CD4-positive, alpha-beta T cell treated with Interferon alpha-2 for 1 hour (primary cell): Measurements from ENCODE around the gene CD109.

ENCODE experiments used
- DNase-seq, 2 donors: peaks; one replicate each; pipeline ENCODE4 v3.0.0-alpha.2; 2020 to 2022

CD109 gene

GRCh38 chr6:73731285-73731684, 35.3 kb downstream of the CD109 start:
- DNase-seq, result no peak

GRCh38 chr6:73732845-73733675, 37.1 kb downstream of the CD109 start:
- peak; percentile 63 to 70 for DNase-seq

GRCh38 chr6:73733791-73734190, 37.8 kb downstream of the CD109 start:
- no peak for DNase-seq

- DNase-seq, result no peak
Measured at GRCh38 chr6:73734832-73735453, 38.9 kb downstream of the CD109 start.

GRCh38 chr6:73738367-73739028, 42.5 kb downstream of the CD109 start:
- DNase-seq, result no peak

GRCh38 chr6:73739096-73739495, 43.1 kb downstream of the CD109 start:
- DNase-seq, result peak in 1 of 2 donors; percentile 70

GRCh38 chr6:73742433-73742832, 46.4 kb downstream of the CD109 start:
- DNase-seq, result no peak

GRCh38 chr6:73743081-73743480, 47.1 kb downstream of the CD109 start:
- DNase-seq, result no peak

GRCh38 chr6:73743556-73743955, 47.6 kb downstream of the CD109 start:
- DNase-seq, result no peak

- DNase-seq, result no peak
Measured at GRCh38 chr6:73746787-73747186, 50.8 kb downstream of the CD109 start.

- DNase-seq, result peak in 1 of 2 donors; percentile 36
Measured at GRCh38 chr6:73747289-73747688, 51.3 kb downstream of the CD109 start.

- DNase-seq, result no peak
Measured at GRCh38 chr6:73752943-73753342, 56.9 kb downstream of the CD109 start.

- no peak for DNase-seq
Measured at GRCh38 chr6:73766040-73766439, 70.0 kb downstream of the CD109 start.

GRCh38 chr6:73768558-73768957, 72.6 kb downstream of the CD109 start:
- DNase-seq, result no peak

- no peak for DNase-seq
Measured at GRCh38 chr6:73769976-73770375, 74.0 kb downstream of the CD109 start.

- DNase-seq, result no peak
Measured at GRCh38 chr6:73774311-73774774, 78.3 kb downstream of the CD109 start.

GRCh38 chr6:73779943-73780342, 83.9 kb downstream of the CD109 start:
- no peak for DNase-seq

GRCh38 chr6:73782911-73783310, 86.9 kb downstream of the CD109 start:
- DNase-seq, result no peak

GRCh38 chr6:73784726-73785505, 88.9 kb downstream of the CD109 start:
- no peak for DNase-seq

- no peak for DNase-seq
Measured at GRCh38 chr6:73790574-73790973, 94.6 kb downstream of the CD109 start.

- no peak for DNase-seq
Measured at GRCh38 chr6:73791336-73791735, 95.3 kb downstream of the CD109 start.

- DNase-seq, result no peak
Measured at GRCh38 chr6:73792738-73793137, 96.7 kb downstream of the CD109 start.

- no peak for DNase-seq
Measured at GRCh38 chr6:73796881-73797280, 100.9 kb downstream of the CD109 start.
